GM15510 (cell line): ENCODE data around the gene ABHD17C.

Experiments
- POLR2A ChIP-seq: IDR thresholded peaks from 3 replicates; pipeline ENCODE4 v1.6.1; 2011; ENCODE audit warnings: borderline replicate concordance; ENCODE audit not compliant: insufficient read length; ENCODE audit errors: extremely low read depth

The ABHD17C gene

GRCh38 chr15:80796407-80796806 is 101.3 kb downstream of the ABHD17C start:
- TF ChIP-seq POLR2A, result no peak

GRCh38 chr15:80798911-80799310 is 103.8 kb downstream of the ABHD17C start:
- TF ChIP-seq POLR2A, result no peak

GRCh38 chr15:80800067-80800466 is 105.0 kb downstream of the ABHD17C start:
- TF ChIP-seq POLR2A, result no peak

DNA sequence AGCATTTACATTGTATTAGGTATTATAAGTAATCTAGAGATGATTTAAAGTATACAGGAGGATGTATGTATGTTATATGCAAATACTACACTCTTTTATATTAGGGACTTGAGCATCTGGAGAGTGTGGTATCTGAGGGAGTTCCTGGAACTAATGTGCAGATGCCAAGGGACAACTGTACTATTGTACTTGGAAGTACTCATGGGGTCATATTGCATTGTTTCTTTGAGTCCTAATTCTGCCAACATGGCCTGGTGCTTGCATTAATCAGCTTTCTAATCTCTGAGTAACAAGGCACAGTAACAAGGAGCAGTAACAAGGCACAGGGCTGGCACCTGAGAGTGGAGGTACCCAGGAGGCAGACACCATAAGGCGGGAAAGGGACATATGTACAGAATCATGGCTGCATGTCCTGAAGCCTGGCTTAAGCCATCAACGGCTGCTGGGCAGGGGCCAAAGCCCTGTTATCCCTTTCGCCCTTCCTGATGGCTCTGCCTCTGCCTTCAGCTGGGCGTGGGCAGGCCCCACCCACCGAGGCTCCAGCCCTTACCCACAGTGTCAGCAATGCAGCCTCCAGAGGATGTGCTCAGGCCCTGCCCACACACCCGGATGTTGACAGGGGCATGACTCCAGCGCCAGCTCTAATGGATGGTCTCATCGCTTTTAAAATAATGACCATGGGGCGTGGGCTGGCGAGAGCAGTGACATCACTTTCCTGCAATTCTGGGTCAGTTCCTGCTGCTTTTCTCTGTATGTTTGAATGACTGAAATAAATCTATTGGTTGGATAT is 107.0 kb downstream of the ABHD17C start:
- no peak for TF ChIP-seq POLR2A

- TF ChIP-seq POLR2A, result no peak
Measured at GRCh38 chr15:80803580-80804525, 108.7 kb downstream of the ABHD17C start.

GRCh38 chr15:80804970-80805495 is 109.9 kb downstream of the ABHD17C start:
- TF ChIP-seq POLR2A, result no peak
